GM12878 (cell line): ENCODE data around the gene LYPD8. TPM values are rescaled to one million over a fixed set of nuclear protein-coding genes. Genes with fewer than 3 reads are reported as not detected.
A peak's percentile ranks its signal among the peaks of the same experiment; 100 is the strongest.

Experiments used
- ATAC-seq: fragments of 200-7000 bp; cut with Tn5 transposase; 3 replicates; pipeline ENCODE4 v1.9.1; 2020; ENCODE audit warnings: mild to moderate bottlenecking, moderate library complexity
- BruUV-seq: library from RNA; stranded (reverse); fragments of 400-500 nt; replicated peaks from 2 replicates; lab custom pipeline; 2021; lab: Mats Ljungman, UMichigan
- CTCF ChIA-PET: fragments of 300-600 bp; sonication (Branson Sonifier 250); formaldehyde crosslinking; extraction: SDS; loops from one replicate; lab custom pipeline; 2021; ENCODE audit warnings: inconsistent platforms; lab: Yijun Ruan, JAX
- POLR2A ChIA-PET: fragments of 350-600 bp; formaldehyde crosslinking; extraction: SDS; loops from one replicate; lab custom pipeline; 2021; ENCODE audit warnings: inconsistent platforms; lab: Charles Lee
- RAD21 ChIA-PET: fragments of 300-600 bp; sonication (Branson Sonifier 250); formaldehyde crosslinking; loops from one replicate; lab custom pipeline; 2023; ENCODE audit warnings: antibody characterized with exemption; ENCODE audit not compliant: unreplicated experiment; lab: Charles Lee
- SMC1A ChIA-PET: fragments of 300-600 bp; sonication (Branson Sonifier 250); formaldehyde crosslinking; loops from one replicate; lab custom pipeline; 2023; ENCODE audit not compliant: unreplicated experiment, uncharacterized antibody; lab: Charles Lee
- DNase-seq: peaks from one replicate; pipeline ENCODE4 v3.0.0-alpha.2; 2011; ENCODE audit warnings: low read depth, low spot score
- FAIRE-seq: peaks from 3 replicates; lab custom pipeline; 2011; peaks lifted over from hg19 to GRCh38; lab: Jason Lieb, UNC
- H2AFZ ChIP-seq: 2 replicates; pipeline ENCODE4 v1.6.0; 2011; ENCODE audit warnings: low read depth, low read length, control low read depth; ENCODE audit not compliant: control insufficient read depth
- H3K27ac ChIP-seq: 2 replicates; pipeline ENCODE4 v1.5.1; 2011; ENCODE audit warnings: control low read depth; ENCODE audit not compliant: control insufficient read depth, insufficient read depth
- H3K27me3 ChIP-seq, 2 experiments: replicated peaks in 1 of 2; 2 replicates each; pipeline versions ENCODE4 v1.6.0 to v1.6.1; 2011; ENCODE audit warnings: low read length in 1 of 2; ENCODE audit not compliant: control insufficient read depth in 2 of 2, insufficient read depth in 2 of 2
- H3K36me3 ChIP-seq, 2 experiments: 2 replicates each; pipeline ENCODE4 v1.5.1; 2011; ENCODE audit warnings: low read length in 1 of 2; ENCODE audit not compliant: control insufficient read depth in 2 of 2, insufficient read depth in 2 of 2
- H3K4me1 ChIP-seq: 2 replicates; pipeline ENCODE4 v1.6.1; 2011; ENCODE audit warnings: mild to moderate bottlenecking, low read length, moderate library complexity, mixed read lengths; ENCODE audit not compliant: control insufficient read depth, insufficient read depth
- H3K4me2 ChIP-seq: 2 replicates; pipeline ENCODE4 v1.6.0; 2011; ENCODE audit warnings: control low read depth; ENCODE audit not compliant: control insufficient read depth, insufficient read depth
- H3K4me3 ChIP-seq: fragments of 200-600 bp; sonication (generic); 2 replicates; pipeline ENCODE4 v1.5.1; 2016
- H3K79me2 ChIP-seq: 2 replicates; pipeline ENCODE4 v1.6.0; 2011; ENCODE audit warnings: low read length; ENCODE audit not compliant: control insufficient read depth, insufficient read depth
- H3K9ac ChIP-seq: 2 replicates; pipeline ENCODE4 v1.8.0; 2011; ENCODE audit warnings: low read length, control low read depth, mixed read lengths; ENCODE audit not compliant: control insufficient read depth, insufficient read depth
- H3K9me3 ChIP-seq: replicated peaks from 3 replicates; pipeline ENCODE4 v1.5.1; 2011; ENCODE audit warnings: mild to moderate bottlenecking, low read length; ENCODE audit not compliant: control insufficient read depth, insufficient read depth
- H4K20me1 ChIP-seq: 2 replicates; pipeline ENCODE4 v1.6.0; 2011; ENCODE audit not compliant: control insufficient read depth, insufficient read depth
- ATF7 ChIP-seq: fragments of 450-650 bp; IDR thresholded peaks from 2 replicates; pipeline ENCODE4 v1.6.1; 2016; ENCODE audit warnings: low read depth, mild to moderate bottlenecking
- BACH1 ChIP-seq: fragments of 450-650 bp; IDR thresholded peaks from 2 replicates; pipeline ENCODE4 v1.6.1; 2017; ENCODE audit warnings: mild to moderate bottlenecking, borderline replicate concordance
- CREM ChIP-seq: IDR thresholded peaks from 2 replicates; pipeline ENCODE4 v1.6.1; 2014; ENCODE audit warnings: antibody characterized with exemption, low read depth
- JUND ChIP-seq: IDR thresholded peaks from 2 replicates; pipeline ENCODE4 v1.6.1; 2012; ENCODE audit warnings: low read depth, mild to moderate bottlenecking, low read length, improper control_type of control experiment, moderate library complexity
- NR2C1 ChIP-seq: fragments of 450-650 bp; IDR thresholded peaks from 2 replicates; pipeline ENCODE4 v1.6.1; 2017; ENCODE audit warnings: antibody characterized with exemption, mild to moderate bottlenecking, moderate library complexity
- RUNX3 ChIP-seq: IDR thresholded peaks from 2 replicates; pipeline ENCODE4 v1.6.1; 2012; ENCODE audit warnings: low read length, inconsistent platforms
- WGBS: methylation state at CpG from one replicate; pipeline ENCODE4 v1.1.6; 2016; ENCODE audit warnings: low lambda C conversion rate; ENCODE audit not compliant: insufficient replicate concordance, insufficient coverage; ENCODE audit errors: missing lambda C conversion rate; 5-methylcytosine and 5-hydroxymethylcytosine counted together
- in situ Hi-C: fragments of 300-500 bp; cut with MboI; formaldehyde crosslinking; loops from 9 replicates; pipeline ENCODE4 v1.14.3; 2018; ENCODE audit warnings: mixed read lengths
- intact Hi-C: fragments of 100-400 bp; cut with micrococcal nuclease; formaldehyde crosslinking; loops from one replicate; pipeline ENCODE4 v1.14.2; 2022; ENCODE audit not compliant: unreplicated experiment
- polyA plus RNA-seq, 11 experiments: library from polyadenylated mRNA; depleted of rRNA in 4 of 11; unstranded in 6 of 11; stranded (reverse) in 5 of 11; fragments of >200 nt; fragmentation: Nextera tagmentation in 4 of 11; fragmentation: Illumina TruSeq in 1 of 11; extraction: Ambion mirVana in 4 of 11; extraction: Trizol in 1 of 11; gene quantifications; 1 replicate in 1 of 11; 2 replicates in 10 of 11; pipeline versions ENCODE4 v1.2.1 to v1.2.3, GENCODE V29; 2011 to 2016; ENCODE audit warnings: inconsistent platforms in 2 of 11, missing spikeins in 2 of 11, low read depth in 1 of 11
- total RNA-seq, 4 experiments: library from RNA; depleted of rRNA in 3 of 4; stranded (reverse); fragments of >200 nt in 3 of 4; fragmentation: Illumina TruSeq in 1 of 4; extraction: Trizol in 1 of 4; gene quantifications; 2 replicates each; pipeline versions ENCODE4 v1.2.1 to v1.2.3, GENCODE V29; 2013 to 2021
- TF ChIP-seq, protein P1 (sequence below): fragments of 450-650 bp; IDR thresholded peaks from 2 replicates; pipeline ENCODE4 v1.6.1; 2016; ENCODE audit warnings: mild to moderate bottlenecking
- TF ChIP-seq, protein P2 (sequence below): IDR thresholded peaks from 2 replicates; pipeline ENCODE4 v1.6.1; 2011; ENCODE audit warnings: mild to moderate bottlenecking, low read depth, low read length, moderate library complexity; ENCODE audit not compliant: insufficient replicate concordance

LYPD8 gene
- total and polyA plus RNA-seq, 10 of the 15 experiments (the other 5 are each of a cell fraction or from before 2014, with no cell fraction given), result 0.13 to 0.40 (median 0.18) TPM; not detected in 7

DNA sequence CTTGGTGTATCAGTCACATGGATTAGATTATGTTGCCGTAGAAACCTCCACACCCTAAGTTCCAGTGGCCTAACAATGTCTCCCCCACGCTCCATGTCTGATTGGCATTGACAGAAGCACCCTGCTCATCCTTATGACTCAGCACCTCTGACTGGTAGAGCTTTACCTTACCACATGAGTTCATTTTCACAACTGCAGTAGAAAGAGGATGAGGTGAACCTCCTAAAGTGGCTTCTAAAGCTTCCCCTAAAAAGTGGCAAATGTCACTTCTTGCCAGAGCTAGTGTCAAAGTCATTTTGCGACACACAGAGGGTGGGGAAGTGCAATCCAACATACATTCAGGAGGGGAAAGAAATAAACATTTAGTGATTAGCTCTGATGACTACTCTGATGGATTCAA is 30.6 kb upstream of the LYPD8 start:
- Histone ChIP-seq H3K4me2 (no peak overlapping the region), H3K27ac (no peak overlapping the region), H2AFZ (no peak overlapping the region), H3K4me1 (no peaks in the 10 kb centered on the region), H3K9me3 (peaks cover 4% of the 10 kb centered on the region; the same call in 2 of the 3 replicates), H4K20me1 (no peaks in the 10 kb centered on the region), H3K9ac (no peak overlapping the region)
- intact Hi-C loops, result no loop called here
- WGBS, result 3% methylated on average over 3 of the region's 3 CpGs
- SMC1A ChIA-PET, result interaction anchor here (0.7 to 5.4 kb wide), 14 partner anchors 9 to 543 kb away, joined by 3 to 33 read pairs (median 5); no protein-coding TSS in a partner anchor
- BruUV-seq, result no TSS peak
- ATAC-seq (peak; percentile 95), FAIRE-seq (no peak), DNase-seq (no peak)
- POLR2A ChIA-PET, result interaction anchor here (0.5 to 1.8 kb wide), 3 partner anchors 9 to 19 kb away, joined by 4 to 6 read pairs (median 4); no protein-coding TSS in a partner anchor
- RAD21 ChIA-PET, result interaction anchor here (0.9 to 3.0 kb wide), 4 partner anchors 19 to 97 kb away, joined by 3 to 11 read pairs (median 4); no protein-coding TSS in a partner anchor
- in situ Hi-C loops, result no loop called here
- peak; percentile 49; the same call in 1 of the 2 replicates for TF ChIP-seq ATF7
- TF ChIP-seq, protein P1, sequence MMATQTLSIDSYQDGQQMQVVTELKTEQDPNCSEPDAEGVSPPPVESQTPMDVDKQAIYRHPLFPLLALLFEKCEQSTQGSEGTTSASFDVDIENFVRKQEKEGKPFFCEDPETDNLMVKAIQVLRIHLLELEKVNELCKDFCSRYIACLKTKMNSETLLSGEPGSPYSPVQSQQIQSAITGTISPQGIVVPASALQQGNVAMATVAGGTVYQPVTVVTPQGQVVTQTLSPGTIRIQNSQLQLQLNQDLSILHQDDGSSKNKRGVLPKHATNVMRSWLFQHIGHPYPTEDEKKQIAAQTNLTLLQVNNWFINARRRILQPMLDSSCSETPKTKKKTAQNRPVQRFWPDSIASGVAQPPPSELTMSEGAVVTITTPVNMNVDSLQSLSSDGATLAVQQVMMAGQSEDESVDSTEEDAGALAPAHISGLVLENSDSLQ, result peak; percentile 70
- TF ChIP-seq, protein P2, sequence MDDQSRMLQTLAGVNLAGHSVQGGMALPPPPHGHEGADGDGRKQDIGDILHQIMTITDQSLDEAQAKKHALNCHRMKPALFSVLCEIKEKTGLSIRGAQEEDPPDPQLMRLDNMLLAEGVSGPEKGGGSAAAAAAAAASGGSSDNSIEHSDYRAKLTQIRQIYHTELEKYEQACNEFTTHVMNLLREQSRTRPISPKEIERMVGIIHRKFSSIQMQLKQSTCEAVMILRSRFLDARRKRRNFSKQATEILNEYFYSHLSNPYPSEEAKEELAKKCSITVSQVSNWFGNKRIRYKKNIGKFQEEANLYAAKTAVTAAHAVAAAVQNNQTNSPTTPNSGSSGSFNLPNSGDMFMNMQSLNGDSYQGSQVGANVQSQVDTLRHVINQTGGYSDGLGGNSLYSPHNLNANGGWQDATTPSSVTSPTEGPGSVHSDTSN, result peak; percentile 50
- TF ChIP-seq NR2C1, result no peak
- TF ChIP-seq JUND, result no peak
- TF ChIP-seq CREM, result no peak
- TF ChIP-seq RUNX3, result peak; percentile 20; the same call in 1 of the 2 replicates
- peak; percentile 73; the same call in 1 of the 2 replicates for TF ChIP-seq BACH1
- TF ChIP-seq, all 136 proteins: peak for 5
- CTCF ChIA-PET, result interaction anchor here (0.6 to 2.9 kb wide), 4 partner anchors 20 to 543 kb away, joined by 3 to 15 read pairs (median 7); no protein-coding TSS in a partner anchor
- H3K4me3 ChIP-seq, result no peak overlapping the region
- no peaks in the 10 kb centered on the region for H3K36me3 ChIP-seq
- H3K27me3 ChIP-seq, result no peaks in the 10 kb centered on the region
- H3K79me2 ChIP-seq, result no peaks in the 10 kb centered on the region
